Right renal pelvis (tissue), 4 donors: ENCODE data around the gene PPM1K. TPM values are rescaled to one million over a fixed set of nuclear protein-coding genes. Genes with fewer than 3 reads are reported as not detected.
A peak's percentile ranks its signal among the peaks of the same experiment; 100 is the strongest.
"Not testable (repeated sequence)": the region's sequence is repeated elsewhere in the genome, so short reads cannot be mapped to it uniquely, and the experiment has no call there.

ENCODE experiments used
- DNase-seq, 4 donors: peaks; one replicate each; pipeline ENCODE4 v3.0.0-alpha.2; 2013; ENCODE audit warnings: low read depth in 4 of 4, low spot score in 3 of 4, missing footprints in 1 of 4
- polyA plus RNA-seq, 4 donors: library from polyadenylated mRNA; unstranded; fragments of 120-200 nt; gene quantifications; one replicate each; pipeline ENCODE4 v1.2.1, GENCODE V29; 2013; ENCODE audit not compliant: insufficient read length in 4 of 4

The PPM1K gene
- polyA plus RNA-seq: 10 to 100 TPM; 15.3 to 17.4 (median 16.7) TPM

- DNase-seq: peak; percentile 95 to 97 (median 96)
These were observed at the start of gene PPM1K for GRCh38 chr4:88284439-88285234. Gene PPM1K, minus strand, starts transcription at chr4:88284561. Its CDS starts 5,978 bp downstream, at chr4:88278583.

GRCh38 chr4:88333741-88334405, 49.5 kb upstream of the PPM1K start:
- DNase-seq: no peak

GRCh38 chr4:88327665-88328064, 43.3 kb upstream of the PPM1K start:
- DNase-seq: no peak

GRCh38 chr4:88320780-88321373, 36.5 kb upstream of the PPM1K start:
- DNase-seq: no peak

GRCh38 chr4:88320224-88320779, 35.9 kb upstream of the PPM1K start:
- no peak for DNase-seq

GRCh38 chr4:88318751-88319350, 34.5 kb upstream of the PPM1K start:
- no peak for DNase-seq

- no peak for DNase-seq
These were observed 31.2 kb upstream of the PPM1K start for GRCh38 chr4:88315460-88316017.

- not testable (repeated sequence) for DNase-seq
These were observed 28.8 kb upstream of the PPM1K start for GRCh38 chr4:88313088-88313624.

- DNase-seq: no peak
These were observed 24.2 kb upstream of the PPM1K start for GRCh38 chr4:88308587-88308986.

GRCh38 chr4:88297725-88298454, 13.5 kb upstream of the PPM1K start:
- no peak for DNase-seq

- no peak for DNase-seq
These were observed 12.8 kb upstream of the PPM1K start for GRCh38 chr4:88297212-88297516.

- no peak for DNase-seq
These were observed 12.3 kb upstream of the PPM1K start for GRCh38 chr4:88296413-88297211.

- no peak for DNase-seq
These were observed 11.3 kb upstream of the PPM1K start for GRCh38 chr4:88295656-88296055.

GRCh38 chr4:88291003-88291402, 6.6 kb upstream of the PPM1K start:
- peak in 2 of 4 donors; percentile 10 to 31 for DNase-seq

GRCh38 chr4:88286897-88287296, 2.5 kb upstream of the PPM1K start:
- DNase-seq: no peak

GRCh38 chr4:88285235-88285653, 883 bp upstream of the PPM1K start:
- no peak for DNase-seq

- DNase-seq: peak; percentile 38 to 71 (median 53)
These were observed 511 bp downstream of the PPM1K start for GRCh38 chr4:88283661-88284438.

GRCh38 chr4:88280228-88280795, 4.0 kb downstream of the PPM1K start:
- DNase-seq: no peak
